ENCODE results near the gene KLHDC1.
"Not testable (repeated sequence)": the region's sequence is repeated elsewhere in the genome, so short reads cannot be mapped to it uniquely, and the experiment has no call there.

KLHDC1 gene

GRCh38 chr14:49721733-49722435 lies 29.0 kb downstream of the KLHDC1 start:
- H3K4me1 ChIP-seq (ENCODE audit: control insufficient read depth in 2 of 2, insufficient read depth in 1 of 2, low read depth in 1 of 2, low read length in 2 of 2); H3K9ac ChIP-seq (ENCODE audit: low read depth, low read length, poor library complexity); H3K14ac ChIP-seq (ENCODE audit: low read length); H3K4ac ChIP-seq (ENCODE audit: low read length); H3K23ac ChIP-seq (ENCODE audit: low read depth, low read length, poor library complexity); H3K79me1 ChIP-seq (ENCODE audit: low read depth, low read length); H3K36me3 ChIP-seq (replicated peaks in 1 of 2; ENCODE audit: control insufficient read depth in 2 of 2, insufficient read depth in 2 of 2, low read length in 2 of 2); H2BK120ac ChIP-seq (ENCODE audit: low read depth, low read length); H3K18ac ChIP-seq (ENCODE audit: low read length); DNase-seq (ENCODE audit: low spot score); H2AK5ac ChIP-seq (ENCODE audit: low read depth, low read length); H3K4me2 ChIP-seq (ENCODE audit: insufficient read depth, low read length, poor library complexity, severe bottlenecking); H4K91ac ChIP-seq (ENCODE audit: low read depth, low read length, poor library complexity); H2BK12ac ChIP-seq (ENCODE audit: low read length); H2BK15ac ChIP-seq (ENCODE audit: low read length); H3K27ac ChIP-seq (replicated peaks; ENCODE audit: low read length); H3K27me3 ChIP-seq (ENCODE audit: control insufficient read depth in 3 of 3, insufficient read depth in 3 of 3, low read depth in 1 of 3, low read length in 3 of 3); H3K9me3 ChIP-seq (replicated peaks in 1 of 2; ENCODE audit: control insufficient read depth in 2 of 2, insufficient read depth in 1 of 2, low read depth in 1 of 2, low read length in 2 of 2); H2BK5ac ChIP-seq (ENCODE audit: low read length); H4K8ac ChIP-seq (ENCODE audit: low read depth, low read length); H2AFZ ChIP-seq (ENCODE audit: low read length): not testable (repeated sequence)
- no CpG with 5 or more reads among the region's 9 CpGs for WGBS, 2 donors (ENCODE audit: extremely low coverage in 2 of 2, insufficient read length in 2 of 2, insufficient replicate concordance in 1 of 2)
- H3K4me3 ChIP-seq (ENCODE audit: low read length in 2 of 2): peak overlapping the region in 1 of 2 donors; percentile 35

- Histone ChIP-seq H3K4me3 (ENCODE audit: low read length in 2 of 2) (no peak overlapping the region), H3K79me1 (ENCODE audit: low read depth, low read length) (no peaks in the 10 kb centered on the region), H3K4ac (ENCODE audit: low read length) (no peak overlapping the region), H2AFZ (ENCODE audit: low read length) (no peak overlapping the region), H3K9me3 (replicated peaks in 1 of 2; ENCODE audit: control insufficient read depth in 2 of 2, insufficient read depth in 1 of 2, low read depth in 1 of 2, low read length in 2 of 2) (no peaks in the 10 kb centered on the region), H3K9ac (ENCODE audit: low read depth, low read length, poor library complexity) (no peak overlapping the region), H2BK120ac (ENCODE audit: low read depth, low read length) (no peak overlapping the region), H3K27me3 (ENCODE audit: control insufficient read depth in 3 of 3, insufficient read depth in 3 of 3, low read depth in 1 of 3, low read length in 3 of 3) (peaks cover 0 to 5% (median 0%) of the 10 kb centered on the region in 3 experiments), H3K14ac (ENCODE audit: low read length) (no peak overlapping the region), H3K4me2 (ENCODE audit: insufficient read depth, low read length, poor library complexity, severe bottlenecking) (no peak overlapping the region), H3K18ac (ENCODE audit: low read length) (no peak overlapping the region), H2BK12ac (ENCODE audit: low read length) (no peak overlapping the region), H4K91ac (ENCODE audit: low read depth, low read length, poor library complexity) (no peak overlapping the region), H3K36me3 (replicated peaks in 1 of 2; ENCODE audit: control insufficient read depth in 2 of 2, insufficient read depth in 2 of 2, low read length in 2 of 2) (no peaks in the 10 kb centered on the region), H3K23ac (ENCODE audit: low read depth, low read length, poor library complexity) (no peak overlapping the region), H4K8ac (ENCODE audit: low read depth, low read length) (no peak overlapping the region), H2AK5ac (ENCODE audit: low read depth, low read length) (no peak overlapping the region), H2BK5ac (ENCODE audit: low read length) (no peak overlapping the region), H3K27ac (replicated peaks; ENCODE audit: low read length) (no peak overlapping the region), H3K4me1 (ENCODE audit: control insufficient read depth in 2 of 2, insufficient read depth in 1 of 2, low read depth in 1 of 2, low read length in 2 of 2) (no peaks in the 10 kb centered on the region), H2BK15ac (ENCODE audit: low read length) (no peak overlapping the region)
- WGBS, 2 donors (ENCODE audit: extremely low coverage in 2 of 2, insufficient read length in 2 of 2, insufficient replicate concordance in 1 of 2): no CpG with 5 or more reads among the region's 5 CpGs
- no peak for DNase-seq (ENCODE audit: low spot score)
Observed at GRCh38 chr14:49727171-49727570, 34.3 kb downstream of the KLHDC1 start.

- H3K9ac ChIP-seq (ENCODE audit: low read depth, low read length, poor library complexity): no peak overlapping the region
- no CpG with 5 or more reads among the region's 3 CpGs for WGBS, 2 donors (ENCODE audit: extremely low coverage in 2 of 2, insufficient read length in 2 of 2, insufficient replicate concordance in 1 of 2)
Observed at GRCh38 chr14:49732896-49733295, 40.0 kb downstream of the KLHDC1 start.

GRCh38 chr14:49733836-49734235 lies 40.9 kb downstream of the KLHDC1 start:
- H3K14ac ChIP-seq (ENCODE audit: low read length): no peak overlapping the region
- peaks cover 0 to 4% (median 0%) of the 10 kb centered on the region in 3 experiments for H3K27me3 ChIP-seq (ENCODE audit: control insufficient read depth in 3 of 3, insufficient read depth in 3 of 3, low read depth in 1 of 3, low read length in 3 of 3)
- H3K79me1 ChIP-seq (ENCODE audit: low read depth, low read length): no peaks in the 10 kb centered on the region
- H2BK120ac ChIP-seq (ENCODE audit: low read depth, low read length): no peak overlapping the region
- no peaks in the 10 kb centered on the region for H3K4me1 ChIP-seq (ENCODE audit: control insufficient read depth in 2 of 2, insufficient read depth in 1 of 2, low read depth in 1 of 2, low read length in 2 of 2)
- H3K27ac ChIP-seq (replicated peaks; ENCODE audit: low read length): no peak overlapping the region
- no peak for DNase-seq (ENCODE audit: low spot score)
- H4K91ac ChIP-seq (ENCODE audit: low read depth, low read length, poor library complexity): no peak overlapping the region
- no peak overlapping the region for H3K4me2 ChIP-seq (ENCODE audit: insufficient read depth, low read length, poor library complexity, severe bottlenecking)
- H3K9me3 ChIP-seq (replicated peaks in 1 of 2; ENCODE audit: control insufficient read depth in 2 of 2, insufficient read depth in 1 of 2, low read depth in 1 of 2, low read length in 2 of 2): no peaks in the 10 kb centered on the region
- H3K4me3 ChIP-seq (ENCODE audit: low read length in 2 of 2): no peak overlapping the region
- H3K18ac ChIP-seq (ENCODE audit: low read length): no peak overlapping the region
- H3K23ac ChIP-seq (ENCODE audit: low read depth, low read length, poor library complexity): no peak overlapping the region
- H3K36me3 ChIP-seq (replicated peaks in 1 of 2; ENCODE audit: control insufficient read depth in 2 of 2, insufficient read depth in 2 of 2, low read length in 2 of 2): no peaks in the 10 kb centered on the region
- H2BK15ac ChIP-seq (ENCODE audit: low read length): no peak overlapping the region
- H3K4ac ChIP-seq (ENCODE audit: low read length): no peak overlapping the region
- H2AK5ac ChIP-seq (ENCODE audit: low read depth, low read length): no peak overlapping the region
- no peak overlapping the region for H3K9ac ChIP-seq (ENCODE audit: low read depth, low read length, poor library complexity)
- H2BK5ac ChIP-seq (ENCODE audit: low read length): no peak overlapping the region
- no peak overlapping the region for H2AFZ ChIP-seq (ENCODE audit: low read length)
- H2BK12ac ChIP-seq (ENCODE audit: low read length): no peak overlapping the region
- no peak overlapping the region for H4K8ac ChIP-seq (ENCODE audit: low read depth, low read length)

More at GRCh38 chr14:49732896-49733295, 40.0 kb downstream of the KLHDC1 start:
- H4K8ac ChIP-seq (ENCODE audit: low read depth, low read length): no peak overlapping the region
- H2BK5ac ChIP-seq (ENCODE audit: low read length): no peak overlapping the region
- no peak overlapping the region for H4K91ac ChIP-seq (ENCODE audit: low read depth, low read length, poor library complexity)
- no peak overlapping the region for H2BK120ac ChIP-seq (ENCODE audit: low read depth, low read length)
- no peaks in the 10 kb centered on the region for H3K4me1 ChIP-seq (ENCODE audit: control insufficient read depth in 2 of 2, insufficient read depth in 1 of 2, low read depth in 1 of 2, low read length in 2 of 2)
- no peaks in the 10 kb centered on the region for H3K9me3 ChIP-seq (replicated peaks in 1 of 2; ENCODE audit: control insufficient read depth in 2 of 2, insufficient read depth in 1 of 2, low read depth in 1 of 2, low read length in 2 of 2)
- H3K18ac ChIP-seq (ENCODE audit: low read length): no peak overlapping the region
- H3K27ac ChIP-seq (replicated peaks; ENCODE audit: low read length): no peak overlapping the region
- no peak overlapping the region for H2BK15ac ChIP-seq (ENCODE audit: low read length)
- no peak overlapping the region for H2BK12ac ChIP-seq (ENCODE audit: low read length)
- no peak overlapping the region for H3K4ac ChIP-seq (ENCODE audit: low read length)
- H3K14ac ChIP-seq (ENCODE audit: low read length): no peak overlapping the region
- H2AK5ac ChIP-seq (ENCODE audit: low read depth, low read length): no peak overlapping the region
- no peak overlapping the region for H3K23ac ChIP-seq (ENCODE audit: low read depth, low read length, poor library complexity)
- H3K36me3 ChIP-seq (replicated peaks in 1 of 2; ENCODE audit: control insufficient read depth in 2 of 2, insufficient read depth in 2 of 2, low read length in 2 of 2): no peaks in the 10 kb centered on the region
- no peak overlapping the region for H3K4me3 ChIP-seq (ENCODE audit: low read length in 2 of 2)
- no peak overlapping the region for H2AFZ ChIP-seq (ENCODE audit: low read length)
- no peaks in the 10 kb centered on the region for H3K79me1 ChIP-seq (ENCODE audit: low read depth, low read length)
- DNase-seq (ENCODE audit: low spot score): no peak
- no peak overlapping the region for H3K4me2 ChIP-seq (ENCODE audit: insufficient read depth, low read length, poor library complexity, severe bottlenecking)
- peaks cover 0 to 8% (median 0%) of the 10 kb centered on the region in 3 experiments for H3K27me3 ChIP-seq (ENCODE audit: control insufficient read depth in 3 of 3, insufficient read depth in 3 of 3, low read depth in 1 of 3, low read length in 3 of 3)

Measured in neuronal stem cell (in vitro differentiated cells).